Jurkat, Clone E6-1 (cell line): Measurements from ENCODE around the gene SCYGR4.
"Not testable (repeated sequence)": the region's sequence is repeated elsewhere in the genome, so short reads cannot be mapped to it uniquely, and the experiment has no call there.

ENCODE experiments used
- DNase-seq: peaks from one replicate; pipeline ENCODE4 v3.0.0-alpha.2; 2011; ENCODE audit warnings: low read depth, low spot score
- H3K4me3 ChIP-seq: 2 replicates; pipeline ENCODE4 v1.5.1; 2011; ENCODE audit warnings: mild to moderate bottlenecking, low read length, control low read depth, moderate library complexity

The SCYGR4 gene

GRCh38 chr2:227657199-227657845 is 40.0 kb downstream of the SCYGR4 start:
- no peak for DNase-seq
- no peak overlapping the region for H3K4me3 ChIP-seq

- no peak for DNase-seq
- H3K4me3 ChIP-seq = no peak overlapping the region
Observed at GRCh38 chr2:227661025-227661649, 43.8 kb downstream of the SCYGR4 start.

- no peak for DNase-seq
- H3K4me3 ChIP-seq = no peak overlapping the region
Observed at GRCh38 chr2:227661827-227662226, 44.5 kb downstream of the SCYGR4 start.

- no peak overlapping the region for H3K4me3 ChIP-seq
- no peak for DNase-seq
Observed at GRCh38 chr2:227665189-227665940, 48.1 kb downstream of the SCYGR4 start.

GRCh38 chr2:227666631-227667170 is 49.4 kb downstream of the SCYGR4 start, which contains the start of gene SCYGR5:
Gene SCYGR5 (plus strand): TSS chr2:227666804. CDS start chr2:227666804, 0 bp downstream.
- not testable (repeated sequence) for DNase-seq, H3K4me3 ChIP-seq
